ENCODE data around the gene ZMAT5.

- TF ChIP-seq CTCF (IDR thresholded peaks at IDR 0.05) (no peak), POLR2A (IDR thresholded peaks at IDR 0.05) (no peak)
Measured at GRCh38 chr22:29704528-29705285, 62.1 kb downstream of the ZMAT5 start.
